K562 (cell line): Measurements from ENCODE around the gene NUP155. TPM values are rescaled to one million over a fixed set of nuclear protein-coding genes. Genes with fewer than 3 reads are reported as not detected.

Source experiments
- ATAC-seq: fragments of 200-7000 bp; cut with Tn5 transposase; 3 replicates; pipeline ENCODE4 v1.9.1; 2020; ENCODE audit warnings: moderate library complexity
- BruUV-seq: library from RNA; stranded (reverse); fragments of 400-500 nt; replicated peaks from 2 replicates; lab custom pipeline; 2021; lab: Mats Ljungman, UMichigan
- CTCF ChIA-PET: fragments of 300-600 bp; formaldehyde crosslinking; extraction: SDS; loops from one replicate; lab custom pipeline; 2021; ENCODE audit warnings: low intra/inter-chr PET ratio; lab: Yijun Ruan, JAX
- POLR2A ChIA-PET: fragments of 300-600, 350-650 bp; sonication (Branson Sonifier 250); formaldehyde crosslinking; extraction: SDS; loops from one replicate; lab custom pipeline; 2021; ENCODE audit warnings: antibody characterized with exemption, inconsistent platforms; lab: Yijun Ruan, JAX
- DNase-seq, 4 experiments: peaks; one replicate each; pipeline versions ENCODE4 v3.0.0 to v3.0.0-alpha.2; 2011 to 2018; ENCODE audit warnings: low spot score in 3 of 4, mixed read lengths in 3 of 4; ENCODE audit errors: extremely low read depth in 1 of 4
- FAIRE-seq: peaks from 2 replicates; lab custom pipeline; 2011; peaks lifted over from hg19 to GRCh38; lab: Jason Lieb, UNC
- H2AFZ ChIP-seq: 2 replicates; pipeline ENCODE4 v1.6.0; 2011; ENCODE audit warnings: low read depth, low read length, control low read depth, inconsistent platforms
- H3K27ac ChIP-seq: fragments of 200-600 bp; 3 replicates; pipeline ENCODE4 v1.8.0; 2011; ENCODE audit warnings: low read depth, mild to moderate bottlenecking, control low read depth, inconsistent platforms, low read length, moderate library complexity, mixed read lengths; ENCODE audit errors: extremely low read depth
- H3K27me3 ChIP-seq, 2 experiments: fragments of 300-600 bp in 1 of 2; 2 replicates in 1 of 2; 3 replicates in 1 of 2; pipeline versions ENCODE4 v1.6.0 to v1.8.0; 2011; ENCODE audit warnings: inconsistent platforms in 2 of 2, low read length in 2 of 2, mild to moderate bottlenecking in 1 of 2, mixed read lengths in 1 of 2, moderate library complexity in 1 of 2; ENCODE audit not compliant: control insufficient read depth in 2 of 2, insufficient read depth in 2 of 2
- H3K36me3 ChIP-seq: fragments of 300-600 bp; 3 replicates; pipeline ENCODE4 v1.8.0; 2011; ENCODE audit warnings: mild to moderate bottlenecking, low read length, inconsistent platforms; ENCODE audit not compliant: control insufficient read depth, insufficient read depth
- H3K4me1 ChIP-seq, 2 experiments: fragments of 200-600 bp in 1 of 2; replicated peaks in 1 of 2; 2 replicates in 1 of 2; 3 replicates in 1 of 2; pipeline versions ENCODE4 v1.5.1 to v1.8.0; 2011; ENCODE audit warnings: inconsistent platforms in 2 of 2, low read length in 2 of 2, mild to moderate bottlenecking in 1 of 2, mixed read lengths in 1 of 2, moderate library complexity in 1 of 2; ENCODE audit not compliant: control insufficient read depth in 2 of 2, insufficient read depth in 2 of 2
- H3K4me2 ChIP-seq: 2 replicates; pipeline ENCODE4 v1.6.1; 2011; ENCODE audit warnings: low read length, control low read depth, inconsistent platforms, mixed read lengths; ENCODE audit not compliant: insufficient read depth
- H3K4me3 ChIP-seq: fragments of 200-600 bp; sonication (generic), shearing (Covaris generic); 2 replicates; pipeline ENCODE4 v1.5.1; 2016; ENCODE audit warnings: control low read depth, inconsistent platforms
- H3K79me2 ChIP-seq: fragments of 200-600 bp; 3 replicates; pipeline ENCODE4 v1.8.0; 2011; ENCODE audit warnings: low read length, inconsistent platforms; ENCODE audit not compliant: control insufficient read depth, insufficient read depth
- H3K9ac ChIP-seq, 2 experiments: 2 replicates each; pipeline versions ENCODE4 v1.6.0 to v1.6.1; 2011; ENCODE audit warnings: low read depth in 2 of 2, low read length in 2 of 2, control low read depth in 1 of 2, inconsistent platforms in 1 of 2, mild to moderate bottlenecking in 1 of 2, mixed read lengths in 1 of 2; ENCODE audit not compliant: insufficient read depth in 1 of 2
- H3K9me1 ChIP-seq: one replicate; pipeline ENCODE4 v1.6.0; 2011; ENCODE audit warnings: inconsistent platforms, mild to moderate bottlenecking, low read length, moderate library complexity; ENCODE audit not compliant: control insufficient read depth, insufficient read depth
- H3K9me3 ChIP-seq: replicated peaks from 2 replicates; pipeline ENCODE4 v1.5.1; 2011; ENCODE audit warnings: low read depth, low read length, inconsistent platforms; ENCODE audit not compliant: control insufficient read depth, insufficient read depth
- H4K20me1 ChIP-seq: replicated peaks from 2 replicates; pipeline ENCODE4 v1.6.1; 2011; ENCODE audit warnings: low read length, inconsistent platforms, mixed read lengths; ENCODE audit not compliant: control insufficient read depth, insufficient read depth
- BRCA1 ChIP-seq, 2 experiments: fragments of 450-650 bp in 1 of 2; sonication (generic) in 1 of 2; formaldehyde crosslinking in 1 of 2; IDR thresholded peaks; 2 replicates each; pipeline versions ENCODE4 v1.5.0 to v1.6.1; 2017 to 2020; ENCODE audit warnings: mild to moderate bottlenecking in 1 of 2, missing genetic modification reagents in 1 of 2
- CTCFL ChIP-seq: IDR thresholded peaks from 2 replicates; pipeline ENCODE4 v1.6.1; 2011; ENCODE audit warnings: borderline replicate concordance, low read depth, mild to moderate bottlenecking, moderate library complexity, low read length; ENCODE audit not compliant: insufficient read depth, poor library complexity, severe bottlenecking
- GTF2E2 ChIP-seq: fragments of 200-800 bp; sonication (Bioruptor generic); IDR thresholded peaks from 2 replicates; pipeline ENCODE4 v1.6.1; 2016; ENCODE audit warnings: missing genetic modification characterization, missing compliant biosample characterization
- HDGF ChIP-seq: fragments of 450-650 bp; IDR thresholded peaks from 2 replicates; pipeline ENCODE4 v1.6.1; 2016
- HSF4 ChIP-seq: fragments of 250-450 bp; sonication (Bioruptor Pico); IDR thresholded peaks from 2 replicates; pipeline ENCODE4 v2.1.2; 2022; ENCODE audit warnings: mild to moderate bottlenecking, moderate library complexity, borderline replicate concordance
- ID3 ChIP-seq, 2 experiments: fragments of 250-450 bp in 1 of 2; fragments of 450-650 bp in 1 of 2; sonication (Bioruptor Pico) in 1 of 2; IDR thresholded peaks; 2 replicates each; pipeline versions ENCODE4 v1.6.1 to v1.8.0; 2016 to 2021; ENCODE audit warnings: mild to moderate bottlenecking in 2 of 2, moderate library complexity in 2 of 2, missing compliant biosample characterization in 1 of 2, missing genetic modification characterization in 1 of 2
- MXD1 ChIP-seq: fragments of 250-450 bp; sonication (Bioruptor Pico); IDR thresholded peaks from 2 replicates; pipeline ENCODE4 v1.8.0; 2021; ENCODE audit warnings: borderline replicate concordance, mild to moderate bottlenecking, moderate library complexity; ENCODE audit not compliant: poor library complexity, severe bottlenecking
- SMAD1 ChIP-seq: fragments of 150-350 bp; IDR thresholded peaks from 2 replicates; pipeline ENCODE4 v1.6.1; 2014; ENCODE audit warnings: low read length, low read depth; ENCODE audit not compliant: partially characterized antibody
- STAT6 ChIP-seq: sonication (generic); formaldehyde crosslinking; IDR thresholded peaks from 2 replicates; pipeline ENCODE4 v1.8.1; 2023; ENCODE audit warnings: mild to moderate bottlenecking, missing genetic modification reagents
- TCF7L2 ChIP-seq: fragments of 150-350 bp; IDR thresholded peaks from 2 replicates; pipeline ENCODE4 v1.6.1; 2016; ENCODE audit warnings: low read depth, mild to moderate bottlenecking, low read length, moderate library complexity
- ZBTB26 ChIP-seq: fragments of 450-650 bp; formaldehyde crosslinking; IDR thresholded peaks from 2 replicates; pipeline ENCODE4 v1.4.0; 2022; ENCODE audit warnings: missing genetic modification characterization
- ZNF316 ChIP-seq: fragments of 450-650 bp; IDR thresholded peaks from 2 replicates; pipeline ENCODE4 v1.6.1; 2016
- ZNF41 ChIP-seq: fragments of 250-450 bp; sonication (Bioruptor Pico); conservative IDR thresholded peaks from 2 replicates; pipeline ENCODE4 v1.4.0; 2020; ENCODE audit warnings: mild to moderate bottlenecking
- ZNF695 ChIP-seq: fragments of 450-650 bp; formaldehyde crosslinking; IDR thresholded peaks from 2 replicates; pipeline ENCODE4 v1.4.0; 2020; ENCODE audit warnings: mild to moderate bottlenecking, moderate library complexity
- WGBS: fragments of 100-300 bp; shearing (Covaris generic); methylation state at CpG from one replicate; pipeline ENCODE4 v1.1.6; 2016; ENCODE audit warnings: low coverage, mixed read lengths; ENCODE audit not compliant: insufficient coverage; ENCODE audit errors: missing lambda C conversion rate; 5-methylcytosine and 5-hydroxymethylcytosine counted together
- in situ Hi-C: fragments of 300-500 bp; cut with MboI; formaldehyde crosslinking; loops from 4 replicates; pipeline ENCODE4 v1.15.0; 2018; ENCODE audit warnings: inconsistent platforms, mixed read lengths
- intact Hi-C: fragments of 100-400 bp; cut with micrococcal nuclease; formaldehyde crosslinking; loops from 2 replicates; pipeline ENCODE4 v1.14.2; 2022
- polyA plus RNA-seq, 8 experiments: library from polyadenylated mRNA; depleted of rRNA in 4 of 8; stranded (reverse) in 5 of 8; unstranded in 3 of 8; fragments of >200 nt; fragmentation: Nextera tagmentation in 2 of 8; fragmentation: Illumina TruSeq in 1 of 8; extraction: Ambion mirVana in 2 of 8; extraction: Trizol in 1 of 8; gene quantifications; 2 replicates each; pipeline versions ENCODE4 v1.2.1 to v1.2.3, GENCODE V29; 2011 to 2014; ENCODE audit warnings: inconsistent platforms in 1 of 8, missing spikeins in 1 of 8
- total RNA-seq, 7 experiments: library from RNA; depleted of rRNA in 6 of 7; stranded (reverse); fragments of >200 nt in 6 of 7; fragmentation: Illumina TruSeq in 2 of 7; extraction: Trizol in 2 of 7; gene quantifications; 2 replicates each; pipeline versions ENCODE4 v1.2.1 to v1.2.3, GENCODE V29; 2011 to 2021; ENCODE audit warnings: low replicate concordance in 1 of 7

The NUP155 gene
- total and polyA plus RNA-seq, 9 of the 15 experiments (the other 6 are each of a cell fraction or from before 2014, with no cell fraction given), result 39.3 to 130 (median 77.0) TPM

- TF ChIP-seq ZBTB26 (CRISPR knock-in tag), result no peak
- TF ChIP-seq HSF4 (CRISPR knock-in tag), result no peak
- no peak for TF ChIP-seq ZNF695 (CRISPR knock-in tag)
- no peak for TF ChIP-seq GTF2E2 (tag)
Observed at GRCh38 chr5:37326536-37326935, 44.4 kb downstream of the NUP155 start (continued).

GRCh38 chr5:37323607-37324006, 47.3 kb downstream of the NUP155 start:
- Histone ChIP-seq H3K4me2 (no peak overlapping the region), H3K9me1 (no peaks in the 10 kb centered on the region), H4K20me1 (no peaks in the 10 kb centered on the region), H3K9ac (no peak overlapping the region), H3K36me3 (peaks cover 94% of the 10 kb centered on the region), H3K27ac (no peak overlapping the region), H3K4me1 (no peaks in the 10 kb centered on the region), H2AFZ (no peak overlapping the region), H3K79me2 (no peaks in the 10 kb centered on the region), H3K27me3 (no peaks in the 10 kb centered on the region), H3K9me3 (no peaks in the 10 kb centered on the region), H3K4me3 (no peak overlapping the region)
- ChIA-PET CTCF (no interaction called here), POLR2A (no interaction called here)
- intact Hi-C loops, result no loop called here
- in situ Hi-C loops, result no loop called here
- 95% methylated on average over 1 of the region's 1 CpG for WGBS
- DNase-seq (no peak), FAIRE-seq (no peak), ATAC-seq (no peak)
- no TSS peak for BruUV-seq
- TF ChIP-seq TCF7L2 (no peak), ID3 (CRISPR knock-in tag; IDR thresholded peaks at IDR 0.05) (no peak), ID3 (tag; IDR thresholded peaks at IDR 0.05) (no peak), STAT6 (CRISPR knock-in tag) (no peak), CTCFL (no peak), HDGF (no peak), BRCA1 (IDR thresholded peaks at IDR 0.05) (no peak), BRCA1 (CRISPR knock-in tag; IDR thresholded peaks at IDR 0.05) (no peak), SMAD1 (no peak), MXD1 (CRISPR knock-in tag) (no peak), ZNF41 (no peak), ZNF316 (no peak)
